GM12865 (cell line): ENCODE results near the gene RBM26.

ENCODE experiments used
- DNase-seq: peaks from one replicate; pipeline ENCODE4 v3.0.0; 2010; ENCODE audit warnings: low read depth
- H3K4me3 ChIP-seq: 2 replicates; pipeline ENCODE4 v1.5.1; 2011; ENCODE audit warnings: mild to moderate bottlenecking, low read depth, low read length, control low read depth
- TF ChIP-seq, protein P1 (sequence below): IDR thresholded peaks from 2 replicates; pipeline ENCODE4 v1.5.1; 2011; ENCODE audit warnings: low read length, control low read depth, low read depth, inconsistent platforms; ENCODE audit not compliant: insufficient read depth; ENCODE audit errors: missing control alignments

The RBM26 gene

DNA sequence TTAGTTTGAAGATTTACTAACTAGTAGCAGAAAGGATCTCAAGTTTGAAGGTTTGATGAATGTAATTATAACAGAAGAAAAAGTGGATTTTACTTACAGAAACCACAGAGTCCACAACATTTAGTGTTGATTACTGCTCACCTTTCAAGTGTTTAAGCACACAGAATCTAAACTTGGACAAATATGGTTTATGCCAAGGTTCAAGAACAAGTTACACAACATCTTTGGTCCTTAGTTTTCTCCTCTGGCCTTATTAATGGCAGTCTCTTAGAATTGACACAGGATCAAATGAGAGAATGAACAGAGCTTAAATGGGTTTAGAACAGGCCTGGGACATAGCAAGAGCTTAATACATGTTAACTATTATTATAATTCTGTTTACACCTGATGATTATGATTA is 133.0 kb downstream of the RBM26 start:
- DNase-seq, result no peak
- TF ChIP-seq, protein P1, sequence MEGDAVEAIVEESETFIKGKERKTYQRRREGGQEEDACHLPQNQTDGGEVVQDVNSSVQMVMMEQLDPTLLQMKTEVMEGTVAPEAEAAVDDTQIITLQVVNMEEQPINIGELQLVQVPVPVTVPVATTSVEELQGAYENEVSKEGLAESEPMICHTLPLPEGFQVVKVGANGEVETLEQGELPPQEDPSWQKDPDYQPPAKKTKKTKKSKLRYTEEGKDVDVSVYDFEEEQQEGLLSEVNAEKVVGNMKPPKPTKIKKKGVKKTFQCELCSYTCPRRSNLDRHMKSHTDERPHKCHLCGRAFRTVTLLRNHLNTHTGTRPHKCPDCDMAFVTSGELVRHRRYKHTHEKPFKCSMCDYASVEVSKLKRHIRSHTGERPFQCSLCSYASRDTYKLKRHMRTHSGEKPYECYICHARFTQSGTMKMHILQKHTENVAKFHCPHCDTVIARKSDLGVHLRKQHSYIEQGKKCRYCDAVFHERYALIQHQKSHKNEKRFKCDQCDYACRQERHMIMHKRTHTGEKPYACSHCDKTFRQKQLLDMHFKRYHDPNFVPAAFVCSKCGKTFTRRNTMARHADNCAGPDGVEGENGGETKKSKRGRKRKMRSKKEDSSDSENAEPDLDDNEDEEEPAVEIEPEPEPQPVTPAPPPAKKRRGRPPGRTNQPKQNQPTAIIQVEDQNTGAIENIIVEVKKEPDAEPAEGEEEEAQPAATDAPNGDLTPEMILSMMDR, result no peak
- no peak overlapping the region for H3K4me3 ChIP-seq

DNA sequence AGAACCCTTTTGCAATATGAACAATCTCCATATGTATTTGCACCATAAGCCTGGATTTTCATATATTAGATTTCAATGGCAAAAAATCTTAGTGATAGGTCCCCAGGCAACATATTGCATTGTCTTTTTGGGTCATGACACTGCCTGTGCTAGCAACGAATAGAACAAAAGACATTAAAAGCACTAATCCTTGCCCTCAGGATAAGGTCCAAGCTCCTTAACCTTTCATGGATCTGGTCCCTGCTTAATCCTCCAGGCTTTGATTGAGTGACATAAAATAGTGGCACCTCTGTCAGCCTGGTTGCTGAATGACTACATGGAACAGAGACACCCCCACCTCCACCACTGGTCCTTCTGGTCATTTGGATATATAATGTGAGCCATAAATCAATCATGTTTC is 134.4 kb downstream of the RBM26 start:
- no peak for DNase-seq
- TF ChIP-seq, protein P1, result no peak
- H3K4me3 ChIP-seq, result no peak overlapping the region

DNA sequence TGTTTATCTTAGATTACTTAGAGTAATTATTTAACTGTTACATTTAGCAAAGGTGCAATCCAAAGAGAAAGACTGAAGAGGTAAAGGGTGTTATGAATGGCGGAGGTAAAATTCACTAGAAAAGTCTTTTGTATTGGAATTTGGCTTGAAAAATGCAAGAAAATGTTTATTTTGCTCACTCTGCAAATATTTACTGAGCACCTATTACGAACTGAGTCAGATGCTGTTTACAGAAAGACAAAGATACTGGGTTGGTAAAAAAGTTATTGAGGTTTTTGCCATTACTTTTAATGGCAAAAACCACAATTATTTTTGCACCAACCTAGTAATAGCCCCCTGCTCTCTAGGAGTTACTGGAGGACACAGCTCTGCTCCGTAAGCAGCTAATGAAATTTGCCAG is 135.2 kb downstream of the RBM26 start:
- no peak for DNase-seq
- H3K4me3 ChIP-seq, result no peak overlapping the region
- TF ChIP-seq, protein P1, result no peak
